Endothelial cell of umbilical vein (primary cell): ENCODE results near the gene CYP17A1. TPM values are rescaled to one million over a fixed set of nuclear protein-coding genes. Genes with fewer than 3 reads are reported as not detected.

Source experiments
- BruUV-seq: library from RNA; stranded (reverse); fragments of 400-500 nt; replicated peaks from 2 replicates; lab custom pipeline; 2021; lab: Mats Ljungman, UMichigan
- CTCF ChIA-PET: fragments of 300-600, 350-600 bp; sonication (Branson Sonifier 250); formaldehyde crosslinking; loops from one replicate; lab custom pipeline; 2021; ENCODE audit warnings: antibody characterized with exemption, inconsistent platforms; lab: Charles Lee
- POLR2A ChIA-PET: fragments of 300-600, 350-600 bp; sonication (Branson Sonifier 250); formaldehyde crosslinking; loops from one replicate; lab custom pipeline; 2021; ENCODE audit warnings: antibody characterized with exemption, inconsistent platforms; lab: Charles Lee
- DNase-seq: peaks from one replicate; pipeline ENCODE4 v3.0.0-alpha.2; 2011; ENCODE audit warnings: low read depth, low spot score
- FAIRE-seq: peaks from 2 replicates; lab custom pipeline; 2011; peaks lifted over from hg19 to GRCh38; lab: Jason Lieb, UNC
- H2AFZ ChIP-seq: 2 replicates; pipeline ENCODE4 v1.6.0; 2012; ENCODE audit warnings: low read depth, low read length, control low read depth, inconsistent platforms
- H3K27ac ChIP-seq: 2 replicates; pipeline ENCODE4 v1.5.1; 2011; ENCODE audit warnings: low read depth, mild to moderate bottlenecking, control low read depth, low read length, moderate library complexity; ENCODE audit not compliant: insufficient read depth
- H3K27me3 ChIP-seq, 2 experiments: 2 replicates each; pipeline versions ENCODE4 v1.6.0 to v1.6.1; 2011; ENCODE audit warnings: low read length in 2 of 2, mixed read lengths in 1 of 2; ENCODE audit not compliant: control insufficient read depth in 2 of 2, insufficient read depth in 2 of 2
- H3K36me3 ChIP-seq, 2 experiments: 2 replicates in 1 of 2; 3 replicates in 1 of 2; pipeline ENCODE4 v1.5.1; 2011; ENCODE audit warnings: low read length in 2 of 2, mild to moderate bottlenecking in 1 of 2, moderate library complexity in 1 of 2; ENCODE audit not compliant: control insufficient read depth in 2 of 2, insufficient read depth in 2 of 2; ENCODE audit errors: extremely low read depth in 1 of 2
- H3K4me1 ChIP-seq: 3 replicates; pipeline ENCODE4 v1.5.1; 2011; ENCODE audit warnings: mild to moderate bottlenecking, low read length; ENCODE audit not compliant: control insufficient read depth, insufficient read depth; ENCODE audit errors: extremely low read depth
- H3K4me2 ChIP-seq: 2 replicates; pipeline ENCODE4 v1.6.1; 2011; ENCODE audit warnings: low read length, control low read depth, mixed read lengths; ENCODE audit not compliant: insufficient read depth
- H3K4me3 ChIP-seq, 3 experiments: fragments of 200-600 bp in 1 of 3; sonication (generic), shearing (Covaris generic) in 1 of 3; replicated peaks in 1 of 3; 2 replicates each; pipeline ENCODE4 v1.5.1; 2011 to 2016; ENCODE audit warnings: control low read depth in 3 of 3, low read length in 3 of 3, mild to moderate bottlenecking in 2 of 3, inconsistent platforms in 1 of 3, low read depth in 1 of 3, moderate library complexity in 1 of 3; ENCODE audit not compliant: insufficient read depth in 1 of 3
- H3K79me2 ChIP-seq: 2 replicates; pipeline ENCODE4 v1.6.0; 2012; ENCODE audit warnings: low read length, inconsistent platforms; ENCODE audit not compliant: control insufficient read depth, insufficient read depth
- H3K9ac ChIP-seq: replicated peaks from 2 replicates; pipeline ENCODE3; 2011; ENCODE audit warnings: low read length, control low read depth; ENCODE audit not compliant: insufficient read depth; ENCODE audit errors: extremely low read depth
- H3K9me1 ChIP-seq: replicated peaks from 3 replicates; pipeline ENCODE4 v1.6.0; 2011; ENCODE audit warnings: mild to moderate bottlenecking, low read length; ENCODE audit not compliant: control insufficient read depth, insufficient read depth; ENCODE audit errors: extremely low read depth
- H3K9me3 ChIP-seq: replicated peaks from 2 replicates; pipeline ENCODE4 v1.5.1; 2012; ENCODE audit warnings: low read length, inconsistent platforms; ENCODE audit not compliant: control insufficient read depth, insufficient read depth
- H4K20me1 ChIP-seq: replicated peaks from 2 replicates; pipeline ENCODE3; 2011; ENCODE audit warnings: mild to moderate bottlenecking, low read length; ENCODE audit not compliant: control insufficient read depth, insufficient read depth; ENCODE audit errors: extremely low read depth
- EZH2 ChIP-seq: IDR thresholded peaks from 2 replicates; pipeline ENCODE4 v1.6.1; 2012; ENCODE audit warnings: borderline replicate concordance, low read depth, mild to moderate bottlenecking, moderate library complexity, low read length, inconsistent platforms; ENCODE audit not compliant: severe bottlenecking
- FOS ChIP-seq: IDR thresholded peaks from 2 replicates; pipeline ENCODE4 v1.6.1; 2011; ENCODE audit warnings: mild to moderate bottlenecking, low read length, moderate library complexity, borderline replicate concordance; ENCODE audit not compliant: insufficient read depth
- GATA2 ChIP-seq: IDR thresholded peaks from 2 replicates; pipeline ENCODE4 v1.7.0; 2011; ENCODE audit warnings: low read depth, mild to moderate bottlenecking, moderate library complexity, mixed read lengths, low read length; ENCODE audit not compliant: insufficient read length, insufficient read depth
- JUN ChIP-seq: IDR thresholded peaks from 2 replicates; pipeline ENCODE4 v1.6.1; 2011; ENCODE audit warnings: borderline replicate concordance, low read depth; ENCODE audit not compliant: insufficient read length, insufficient read depth
- MYC ChIP-seq: IDR thresholded peaks from one replicate; pipeline ENCODE4 v1.6.1; 2011; ENCODE audit warnings: mild to moderate bottlenecking, low read depth, low read length
- POLR2A ChIP-seq: IDR thresholded peaks from 2 replicates; pipeline ENCODE4 v1.6.1; 2012; ENCODE audit warnings: low read depth, mild to moderate bottlenecking, control low read depth, low read length
- POLR2AphosphoS5 ChIP-seq: IDR thresholded peaks from 2 replicates; pipeline ENCODE4 v1.6.1; 2012; ENCODE audit warnings: low read depth, mild to moderate bottlenecking, control low read depth, low read length, moderate library complexity; ENCODE audit not compliant: insufficient read depth
- dilution Hi-C: fragments of 300-500 bp; cut with MboI; formaldehyde crosslinking; loops from one replicate; pipeline ENCODE4 v1.15.0; 2019; ENCODE audit warnings: low sequenced_read_pairs; ENCODE audit not compliant: extremely low pct_ligation_motif_present
- intact Hi-C: fragments of 100-400 bp; cut with micrococcal nuclease; formaldehyde crosslinking; loops from one replicate; pipeline ENCODE4 v1.10.0; 2022
- polyA plus RNA-seq, 4 experiments: library from polyadenylated mRNA; depleted of rRNA in 3 of 4; stranded (reverse) in 3 of 4; unstranded in 1 of 4; fragments of >200 nt; gene quantifications; 2 replicates each; pipeline versions ENCODE4 v1.2.1 to v1.2.3, GENCODE V29; 2011 to 2012; ENCODE audit warnings: missing spikeins in 1 of 4
- total RNA-seq: library from RNA; stranded (reverse); gene quantifications from 2 replicates; pipeline ENCODE4 v1.2.3, GENCODE V29; 2021
- TF ChIP-seq, protein P1 (sequence below), 2 donors: IDR thresholded peaks; 1 replicate in 1 of 2; 2 replicates in 1 of 2; pipeline ENCODE4 v1.5.1; 2011; ENCODE audit warnings: low read length in 2 of 2, mild to moderate bottlenecking in 2 of 2, moderate library complexity in 2 of 2, control low read depth in 1 of 2, inconsistent platforms in 1 of 2, low read depth in 1 of 2; ENCODE audit not compliant: insufficient read depth in 1 of 2; ENCODE audit errors: extremely low read depth in 1 of 2
- TF ChIP-seq, protein P2 (sequence below): IDR thresholded peaks from 2 replicates; pipeline ENCODE4 v1.6.1; 2011; ENCODE audit not compliant: insufficient read depth, insufficient read length

The CYP17A1 gene
- total and polyA plus RNA-seq, 2 donors (not counting 3 experiments of a cell fraction or from before 2014, with no cell fraction given): not detected

DNA sequence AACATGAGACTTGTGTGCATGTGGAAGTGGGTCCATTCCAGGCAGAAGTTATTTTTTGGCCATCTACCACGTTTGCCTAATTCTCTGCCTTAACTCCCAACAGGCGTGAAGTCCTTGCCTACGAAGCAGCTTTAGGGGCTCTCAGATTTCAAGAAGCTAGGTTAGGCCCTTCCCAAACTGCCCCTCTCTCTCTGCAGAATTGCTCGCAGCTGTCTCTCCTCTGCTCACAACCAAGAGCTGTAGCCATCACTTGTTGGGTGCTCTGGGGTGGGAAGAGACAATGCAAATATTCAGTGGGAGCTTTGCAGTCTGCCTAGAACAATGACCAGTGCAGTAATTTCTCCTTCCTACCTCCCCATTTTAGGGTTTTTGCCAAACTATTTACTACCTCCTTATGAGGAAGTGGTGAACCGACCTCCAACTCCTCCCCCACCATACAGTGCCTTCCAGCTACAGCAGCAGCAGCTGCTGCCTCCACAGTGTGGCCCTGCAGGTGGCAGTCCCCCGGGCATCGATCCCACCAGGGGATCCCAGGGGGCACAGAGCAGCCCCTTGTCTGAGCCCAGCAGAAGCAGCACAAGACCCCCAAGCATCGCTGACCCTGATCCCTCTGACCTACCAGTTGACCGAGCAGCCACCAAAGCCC, 24.9 kb downstream of the CYP17A1 start:
- no peak overlapping the region for H3K4me3 ChIP-seq
- no peaks in the 10 kb centered on the region for H3K9me3 ChIP-seq
- POLR2A ChIA-PET: no interaction called here
- H3K4me2 ChIP-seq: no peak overlapping the region
- H3K4me1 ChIP-seq: peaks cover 42% of the 10 kb centered on the region
- dilution Hi-C loops (no loop called here), intact Hi-C loops (no loop called here)
- no peaks in the 10 kb centered on the region for H3K27me3 ChIP-seq
- no peaks in the 10 kb centered on the region for H3K9me1 ChIP-seq
- BruUV-seq: no TSS peak
- H4K20me1 ChIP-seq: no peaks in the 10 kb centered on the region
- H3K79me2 ChIP-seq: no peaks in the 10 kb centered on the region
- FAIRE-seq (no peak), DNase-seq (no peak)
- peaks cover 0 to 30% of the 10 kb centered on the region in 2 experiments for H3K36me3 ChIP-seq
- no peak overlapping the region for H2AFZ ChIP-seq
- CTCF ChIA-PET: interaction anchor here (1.0 to 3.6 kb wide), 3 partner anchors 10 to 68 kb away, joined by 4 to 15 read pairs (median 4); partner anchors contain the start of gene WBP1L
- no peak overlapping the region for H3K27ac ChIP-seq
- TF ChIP-seq, protein P1, sequence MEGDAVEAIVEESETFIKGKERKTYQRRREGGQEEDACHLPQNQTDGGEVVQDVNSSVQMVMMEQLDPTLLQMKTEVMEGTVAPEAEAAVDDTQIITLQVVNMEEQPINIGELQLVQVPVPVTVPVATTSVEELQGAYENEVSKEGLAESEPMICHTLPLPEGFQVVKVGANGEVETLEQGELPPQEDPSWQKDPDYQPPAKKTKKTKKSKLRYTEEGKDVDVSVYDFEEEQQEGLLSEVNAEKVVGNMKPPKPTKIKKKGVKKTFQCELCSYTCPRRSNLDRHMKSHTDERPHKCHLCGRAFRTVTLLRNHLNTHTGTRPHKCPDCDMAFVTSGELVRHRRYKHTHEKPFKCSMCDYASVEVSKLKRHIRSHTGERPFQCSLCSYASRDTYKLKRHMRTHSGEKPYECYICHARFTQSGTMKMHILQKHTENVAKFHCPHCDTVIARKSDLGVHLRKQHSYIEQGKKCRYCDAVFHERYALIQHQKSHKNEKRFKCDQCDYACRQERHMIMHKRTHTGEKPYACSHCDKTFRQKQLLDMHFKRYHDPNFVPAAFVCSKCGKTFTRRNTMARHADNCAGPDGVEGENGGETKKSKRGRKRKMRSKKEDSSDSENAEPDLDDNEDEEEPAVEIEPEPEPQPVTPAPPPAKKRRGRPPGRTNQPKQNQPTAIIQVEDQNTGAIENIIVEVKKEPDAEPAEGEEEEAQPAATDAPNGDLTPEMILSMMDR (IDR thresholded peaks at IDR 0.05; ENCODE audit: extremely low read depth in 1 of 2, insufficient read depth in 1 of 2, low read depth in 1 of 2, low read length in 2 of 2): no peak
- TF ChIP-seq JUN (no peak), POLR2AphosphoS5 (no peak)
- no peak overlapping the region for H3K9ac ChIP-seq

DNA sequence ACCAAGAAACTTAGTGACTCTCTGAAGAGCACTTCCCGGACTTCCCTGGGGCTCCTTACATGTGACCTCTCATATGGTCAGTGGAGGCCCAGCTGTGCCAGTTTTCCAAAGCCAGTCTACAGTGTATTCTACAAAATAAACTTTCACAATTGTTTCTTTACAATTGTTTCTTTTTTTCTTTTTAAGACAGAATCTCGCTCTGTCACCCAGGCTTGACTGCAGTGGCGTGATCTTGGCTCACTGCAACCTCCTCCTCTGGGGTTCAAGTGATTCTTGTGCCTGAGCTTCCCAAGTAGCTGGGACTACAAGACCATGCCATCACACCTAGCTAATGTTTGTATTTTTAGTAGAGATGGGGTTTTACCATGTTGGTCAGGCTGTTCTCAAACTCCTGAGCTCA, 25.9 kb downstream of the CYP17A1 start:
- TF ChIP-seq, protein P1 (IDR thresholded peaks at IDR 0.05; ENCODE audit: extremely low read depth in 1 of 2, insufficient read depth in 1 of 2, low read depth in 1 of 2, low read length in 2 of 2): no peak
- TF ChIP-seq EZH2 (no peak), GATA2 (no peak), MYC (no peak), POLR2A (no peak), JUN (no peak), FOS (no peak), POLR2AphosphoS5 (no peak)
- TF ChIP-seq, protein P2, sequence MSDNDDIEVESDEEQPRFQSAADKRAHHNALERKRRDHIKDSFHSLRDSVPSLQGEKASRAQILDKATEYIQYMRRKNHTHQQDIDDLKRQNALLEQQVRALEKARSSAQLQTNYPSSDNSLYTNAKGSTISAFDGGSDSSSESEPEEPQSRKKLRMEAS: no peak
- Histone ChIP-seq H3K9me1 (no peaks in the 10 kb centered on the region), H3K79me2 (no peaks in the 10 kb centered on the region), H3K4me2 (no peak overlapping the region), H3K4me3 (no peak overlapping the region), H2AFZ (no peak overlapping the region), H3K36me3 (peaks cover 0 to 30% of the 10 kb centered on the region in 2 experiments), H3K27ac (no peak overlapping the region), H4K20me1 (no peaks in the 10 kb centered on the region), H3K4me1 (peaks cover 39% of the 10 kb centered on the region), H3K27me3 (no peaks in the 10 kb centered on the region), H3K9me3 (no peaks in the 10 kb centered on the region), H3K9ac (no peak overlapping the region)
- intact Hi-C loops (no loop called here), dilution Hi-C loops (no loop called here)
- no TSS peak for BruUV-seq
- POLR2A ChIA-PET: no interaction called here
- DNase-seq (no peak), FAIRE-seq (no peak)
- CTCF ChIA-PET: interaction anchor here (3.6 kb wide), 1 partner anchor 9 kb away, joined by 15 read pairs; no protein-coding TSS in a partner anchor
